WTC11 (cell line): ENCODE measurements around the gene RAPGEF2. TPM values are rescaled to one million over a fixed set of nuclear protein-coding genes. Genes with fewer than 3 reads are reported as not detected.

ENCODE experiments used
- ATAC-seq: fragments of 200-7000 bp; cut with Tn5 transposase; 2 replicates; pipeline ENCODE4 v1.10.0; 2021; ENCODE audit warnings: mild to moderate bottlenecking, moderate library complexity
- CTCF ChIA-PET: fragments of 300-600 bp; sonication (Branson Sonifier 250); formaldehyde crosslinking; loops from one replicate; lab custom pipeline; 2021; ENCODE audit warnings: antibody characterized with exemption; lab: Charles Lee
- POLR2A ChIA-PET: fragments of 350-600 bp; sonication (Branson Sonifier 250); formaldehyde crosslinking; loops from one replicate; lab custom pipeline; 2021; ENCODE audit warnings: antibody characterized with exemption; lab: Charles Lee
- DNase-seq: peaks from one replicate; pipeline ENCODE4 v3.0.0; 2021; ENCODE audit warnings: low spot score
- H3K27ac Mint-ChIP-seq: 2 replicates; pipeline ENCODE4 v1.8.0; 2021; ENCODE audit warnings: mixed read lengths
- H3K27me3 Mint-ChIP-seq: 2 replicates; pipeline ENCODE4 v1.8.0; 2021; ENCODE audit warnings: low read depth, mild to moderate bottlenecking, moderate library complexity, mixed read lengths
- H3K36me3 Mint-ChIP-seq: 2 replicates; pipeline ENCODE4 v1.8.0; 2021; ENCODE audit warnings: mixed read lengths
- H3K4me1 Mint-ChIP-seq: 2 replicates; pipeline ENCODE4 v1.8.0; 2022; ENCODE audit warnings: mixed read lengths
- H3K4me3 Mint-ChIP-seq: 2 replicates; pipeline ENCODE4 v1.8.0; 2021; ENCODE audit warnings: mild to moderate bottlenecking, moderate library complexity, mixed read lengths
- H3K9me3 Mint-ChIP-seq: 2 replicates; pipeline ENCODE4 v1.8.0; 2021; ENCODE audit warnings: mixed read lengths
- CBFB ChIP-seq: sonication (generic); formaldehyde crosslinking; IDR thresholded peaks from 2 replicates; pipeline ENCODE4 v1.8.1; 2022; ENCODE audit warnings: mild to moderate bottlenecking, low read depth, missing genetic modification reagents
- CREM ChIP-seq: sonication (generic); formaldehyde crosslinking; IDR thresholded peaks from 2 replicates; pipeline ENCODE4 v1.8.1; 2022; ENCODE audit warnings: mild to moderate bottlenecking, missing genetic modification reagents, moderate library complexity
- ETV6 ChIP-seq: sonication (generic); formaldehyde crosslinking; IDR thresholded peaks from 2 replicates; pipeline ENCODE4 v1.8.1; 2022; ENCODE audit warnings: mild to moderate bottlenecking, missing genetic modification reagents
- FOXK1 ChIP-seq: sonication (generic); formaldehyde crosslinking; IDR thresholded peaks from 2 replicates; pipeline ENCODE4 v1.8.0; 2022; ENCODE audit warnings: mild to moderate bottlenecking, moderate library complexity, missing genetic modification reagents
- JAZF1 ChIP-seq: fragments of 250-450 bp; sonication (Bioruptor Pico); IDR thresholded peaks from 2 replicates; pipeline ENCODE4 v1.9.0; 2021; ENCODE audit warnings: moderate library complexity, mild to moderate bottlenecking, inconsistent platforms
- JUN ChIP-seq: sonication (generic); formaldehyde crosslinking; IDR thresholded peaks from 2 replicates; pipeline ENCODE4 v1.8.0; 2023; ENCODE audit warnings: mild to moderate bottlenecking, missing genetic modification reagents
- NR1H2 ChIP-seq: sonication (generic); formaldehyde crosslinking; IDR thresholded peaks from 2 replicates; pipeline ENCODE4 v1.9.0; 2021; ENCODE audit warnings: mild to moderate bottlenecking, moderate library complexity, missing genetic modification reagents
- NR2C2 ChIP-seq: sonication (generic); formaldehyde crosslinking; IDR thresholded peaks from 2 replicates; pipeline ENCODE4 v1.8.0; 2022; ENCODE audit warnings: mild to moderate bottlenecking, missing genetic modification reagents
- SOX15 ChIP-seq: fragments of 250-450 bp; sonication (Bioruptor Pico); IDR thresholded peaks from 2 replicates; pipeline ENCODE4 v1.9.0; 2021; ENCODE audit warnings: mild to moderate bottlenecking
- ZNF138 ChIP-seq: sonication (generic); formaldehyde crosslinking; conservative IDR thresholded peaks from 2 replicates; pipeline ENCODE4 v1.8.1; 2022; ENCODE audit warnings: mild to moderate bottlenecking, moderate library complexity, missing genetic modification reagents
- total RNA-seq: library from RNA; stranded (reverse); gene quantifications from 3 replicates; pipeline ENCODE4 v1.2.3, GENCODE V29; 2021
- TF ChIP-seq, protein P1 (sequence below): sonication (generic); formaldehyde crosslinking; IDR thresholded peaks from 2 replicates; pipeline ENCODE4 v1.8.1; 2023; ENCODE audit warnings: mild to moderate bottlenecking, moderate library complexity, missing genetic modification reagents
- TF ChIP-seq, protein P2 (sequence below): sonication (generic); formaldehyde crosslinking; conservative IDR thresholded peaks from 2 replicates; pipeline ENCODE4 v1.8.1; 2023; ENCODE audit warnings: mild to moderate bottlenecking, low read depth, missing genetic modification reagents, moderate library complexity
- TF ChIP-seq, protein P3 (sequence below): sonication (generic); formaldehyde crosslinking; IDR thresholded peaks from 2 replicates; pipeline ENCODE4 v1.8.0; 2022; ENCODE audit warnings: mild to moderate bottlenecking, missing genetic modification reagents
- TF ChIP-seq, protein P4 (sequence below): fragments of 250-450 bp; sonication (Bioruptor Pico); IDR thresholded peaks from 2 replicates; pipeline ENCODE4 v1.9.0; 2021; ENCODE audit warnings: mild to moderate bottlenecking, borderline replicate concordance
- TF ChIP-seq, protein P5 (sequence below): fragments of 250-450 bp; sonication (Bioruptor Pico); conservative IDR thresholded peaks from 2 replicates; pipeline ENCODE4 v1.9.0; 2021; ENCODE audit warnings: mild to moderate bottlenecking

Gene RAPGEF2
- total RNA-seq, 1 experiment from 2014 or later: 40.6 TPM

DNA sequence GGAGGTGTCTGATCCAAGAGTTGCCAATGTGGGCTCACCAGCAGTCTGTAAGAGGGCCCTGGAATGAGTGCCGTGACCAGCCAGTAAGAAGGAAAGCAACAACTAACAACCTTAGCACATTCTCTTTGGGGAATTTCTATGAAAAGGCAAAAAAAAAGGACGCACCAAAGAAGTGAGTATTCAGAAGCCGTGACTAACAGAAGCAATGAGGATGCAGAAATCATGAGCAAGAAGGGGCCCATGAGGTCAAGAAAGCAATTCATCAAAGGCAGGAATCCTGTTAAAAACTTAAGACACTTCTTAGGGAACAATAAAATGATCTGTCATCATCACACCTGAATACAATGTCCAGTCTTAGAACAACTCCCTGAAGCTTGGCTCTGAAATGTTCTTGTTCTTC lies 260.5 kb downstream of the RAPGEF2 start (continued):
- TF ChIP-seq, protein P1, sequence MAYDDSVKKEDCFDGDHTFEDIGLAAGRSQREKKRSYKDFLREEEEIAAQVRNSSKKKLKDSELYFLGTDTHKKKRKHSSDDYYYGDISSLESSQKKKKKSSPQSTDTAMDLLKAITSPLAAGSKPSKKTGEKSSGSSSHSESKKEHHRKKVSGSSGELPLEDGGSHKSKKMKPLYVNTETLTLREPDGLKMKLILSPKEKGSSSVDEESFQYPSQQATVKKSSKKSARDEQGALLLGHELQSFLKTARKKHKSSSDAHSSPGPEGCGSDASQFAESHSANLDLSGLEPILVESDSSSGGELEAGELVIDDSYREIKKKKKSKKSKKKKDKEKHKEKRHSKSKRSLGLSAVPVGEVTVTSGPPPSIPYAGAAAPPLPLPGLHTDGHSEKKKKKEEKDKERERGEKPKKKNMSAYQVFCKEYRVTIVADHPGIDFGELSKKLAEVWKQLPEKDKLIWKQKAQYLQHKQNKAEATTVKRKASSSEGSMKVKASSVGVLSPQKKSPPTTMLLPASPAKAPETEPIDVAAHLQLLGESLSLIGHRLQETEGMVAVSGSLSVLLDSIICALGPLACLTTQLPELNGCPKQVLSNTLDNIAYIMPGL (CRISPR knock-in tag): no peak
- TF ChIP-seq ETV6 (no peak), JUN (CRISPR knock-in tag) (no peak), SOX15 (CRISPR knock-in tag) (no peak), JAZF1 (no peak), NR1H2 (CRISPR knock-in tag) (no peak), ZNF138 (CRISPR knock-in tag) (no peak)
- TF ChIP-seq, protein P2, sequence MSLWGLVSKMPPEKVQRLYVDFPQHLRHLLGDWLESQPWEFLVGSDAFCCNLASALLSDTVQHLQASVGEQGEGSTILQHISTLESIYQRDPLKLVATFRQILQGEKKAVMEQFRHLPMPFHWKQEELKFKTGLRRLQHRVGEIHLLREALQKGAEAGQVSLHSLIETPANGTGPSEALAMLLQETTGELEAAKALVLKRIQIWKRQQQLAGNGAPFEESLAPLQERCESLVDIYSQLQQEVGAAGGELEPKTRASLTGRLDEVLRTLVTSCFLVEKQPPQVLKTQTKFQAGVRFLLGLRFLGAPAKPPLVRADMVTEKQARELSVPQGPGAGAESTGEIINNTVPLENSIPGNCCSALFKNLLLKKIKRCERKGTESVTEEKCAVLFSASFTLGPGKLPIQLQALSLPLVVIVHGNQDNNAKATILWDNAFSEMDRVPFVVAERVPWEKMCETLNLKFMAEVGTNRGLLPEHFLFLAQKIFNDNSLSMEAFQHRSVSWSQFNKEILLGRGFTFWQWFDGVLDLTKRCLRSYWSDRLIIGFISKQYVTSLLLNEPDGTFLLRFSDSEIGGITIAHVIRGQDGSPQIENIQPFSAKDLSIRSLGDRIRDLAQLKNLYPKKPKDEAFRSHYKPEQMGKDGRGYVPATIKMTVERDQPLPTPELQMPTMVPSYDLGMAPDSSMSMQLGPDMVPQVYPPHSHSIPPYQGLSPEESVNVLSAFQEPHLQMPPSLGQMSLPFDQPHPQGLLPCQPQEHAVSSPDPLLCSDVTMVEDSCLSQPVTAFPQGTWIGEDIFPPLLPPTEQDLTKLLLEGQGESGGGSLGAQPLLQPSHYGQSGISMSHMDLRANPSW: no peak
- TF ChIP-seq, protein P3, sequence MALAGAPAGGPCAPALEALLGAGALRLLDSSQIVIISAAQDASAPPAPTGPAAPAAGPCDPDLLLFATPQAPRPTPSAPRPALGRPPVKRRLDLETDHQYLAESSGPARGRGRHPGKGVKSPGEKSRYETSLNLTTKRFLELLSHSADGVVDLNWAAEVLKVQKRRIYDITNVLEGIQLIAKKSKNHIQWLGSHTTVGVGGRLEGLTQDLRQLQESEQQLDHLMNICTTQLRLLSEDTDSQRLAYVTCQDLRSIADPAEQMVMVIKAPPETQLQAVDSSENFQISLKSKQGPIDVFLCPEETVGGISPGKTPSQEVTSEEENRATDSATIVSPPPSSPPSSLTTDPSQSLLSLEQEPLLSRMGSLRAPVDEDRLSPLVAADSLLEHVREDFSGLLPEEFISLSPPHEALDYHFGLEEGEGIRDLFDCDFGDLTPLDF (CRISPR knock-in tag): no peak

DNA sequence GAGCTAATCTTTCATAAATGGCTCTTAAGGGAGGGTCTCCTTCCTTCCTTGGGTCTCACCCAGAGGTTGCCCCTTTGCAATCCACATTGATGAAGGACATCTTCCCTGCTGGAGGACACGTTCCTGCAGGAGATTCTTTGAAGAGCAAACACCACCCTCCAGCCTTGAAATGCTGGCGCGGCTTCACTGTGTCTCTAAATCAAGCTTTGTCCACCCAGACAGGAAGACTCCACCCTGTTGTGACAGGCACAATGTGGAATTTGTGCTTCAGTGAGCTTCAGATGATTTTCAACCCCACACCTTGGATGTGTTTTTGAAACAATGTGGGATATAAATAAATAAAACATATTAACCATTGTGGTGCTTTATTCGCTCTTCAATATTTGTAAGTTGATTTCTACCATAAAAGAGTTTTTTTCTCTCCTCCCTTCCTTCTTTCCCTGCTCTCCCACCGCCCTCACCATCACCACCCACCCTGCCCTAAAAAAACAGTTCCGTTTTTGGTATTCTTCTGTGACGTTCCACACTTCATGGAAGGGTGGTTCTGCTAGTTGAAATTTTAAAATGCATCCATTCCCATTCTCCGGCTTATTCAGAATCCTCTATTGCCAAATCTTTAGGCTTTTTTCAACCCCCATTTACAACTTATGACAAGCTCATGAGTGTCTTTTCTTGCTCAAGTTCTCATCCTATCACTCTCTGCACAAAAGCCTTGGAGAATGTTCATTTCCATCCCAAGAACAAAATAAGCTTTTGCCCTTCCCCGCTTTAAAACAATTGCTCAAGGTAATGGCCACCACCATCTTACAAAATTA lies 264.3 kb downstream of the RAPGEF2 start:
- H3K4me3 Mint-ChIP-seq: no peak overlapping the region
- H3K36me3 Mint-ChIP-seq: peaks cover 11% of the 10 kb centered on the region
- POLR2A ChIA-PET: no interaction called here
- CTCF ChIA-PET: no interaction called here
- peaks cover 4% of the 10 kb centered on the region for H3K27me3 Mint-ChIP-seq
- H3K27ac Mint-ChIP-seq: no peak overlapping the region
- H3K9me3 Mint-ChIP-seq: peaks cover 24% of the 10 kb centered on the region
- ATAC-seq (no peak), DNase-seq (no peak)
- no peaks in the 10 kb centered on the region for H3K4me1 Mint-ChIP-seq
- TF ChIP-seq CREM (CRISPR knock-in tag): no peak
- TF ChIP-seq, protein P4, sequence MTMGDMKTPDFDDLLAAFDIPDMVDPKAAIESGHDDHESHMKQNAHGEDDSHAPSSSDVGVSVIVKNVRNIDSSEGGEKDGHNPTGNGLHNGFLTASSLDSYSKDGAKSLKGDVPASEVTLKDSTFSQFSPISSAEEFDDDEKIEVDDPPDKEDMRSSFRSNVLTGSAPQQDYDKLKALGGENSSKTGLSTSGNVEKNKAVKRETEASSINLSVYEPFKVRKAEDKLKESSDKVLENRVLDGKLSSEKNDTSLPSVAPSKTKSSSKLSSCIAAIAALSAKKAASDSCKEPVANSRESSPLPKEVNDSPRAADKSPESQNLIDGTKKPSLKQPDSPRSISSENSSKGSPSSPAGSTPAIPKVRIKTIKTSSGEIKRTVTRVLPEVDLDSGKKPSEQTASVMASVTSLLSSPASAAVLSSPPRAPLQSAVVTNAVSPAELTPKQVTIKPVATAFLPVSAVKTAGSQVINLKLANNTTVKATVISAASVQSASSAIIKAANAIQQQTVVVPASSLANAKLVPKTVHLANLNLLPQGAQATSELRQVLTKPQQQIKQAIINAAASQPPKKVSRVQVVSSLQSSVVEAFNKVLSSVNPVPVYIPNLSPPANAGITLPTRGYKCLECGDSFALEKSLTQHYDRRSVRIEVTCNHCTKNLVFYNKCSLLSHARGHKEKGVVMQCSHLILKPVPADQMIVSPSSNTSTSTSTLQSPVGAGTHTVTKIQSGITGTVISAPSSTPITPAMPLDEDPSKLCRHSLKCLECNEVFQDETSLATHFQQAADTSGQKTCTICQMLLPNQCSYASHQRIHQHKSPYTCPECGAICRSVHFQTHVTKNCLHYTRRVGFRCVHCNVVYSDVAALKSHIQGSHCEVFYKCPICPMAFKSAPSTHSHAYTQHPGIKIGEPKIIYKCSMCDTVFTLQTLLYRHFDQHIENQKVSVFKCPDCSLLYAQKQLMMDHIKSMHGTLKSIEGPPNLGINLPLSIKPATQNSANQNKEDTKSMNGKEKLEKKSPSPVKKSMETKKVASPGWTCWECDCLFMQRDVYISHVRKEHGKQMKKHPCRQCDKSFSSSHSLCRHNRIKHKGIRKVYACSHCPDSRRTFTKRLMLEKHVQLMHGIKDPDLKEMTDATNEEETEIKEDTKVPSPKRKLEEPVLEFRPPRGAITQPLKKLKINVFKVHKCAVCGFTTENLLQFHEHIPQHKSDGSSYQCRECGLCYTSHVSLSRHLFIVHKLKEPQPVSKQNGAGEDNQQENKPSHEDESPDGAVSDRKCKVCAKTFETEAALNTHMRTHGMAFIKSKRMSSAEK (CRISPR knock-in tag): no peak
- TF ChIP-seq, protein P5, sequence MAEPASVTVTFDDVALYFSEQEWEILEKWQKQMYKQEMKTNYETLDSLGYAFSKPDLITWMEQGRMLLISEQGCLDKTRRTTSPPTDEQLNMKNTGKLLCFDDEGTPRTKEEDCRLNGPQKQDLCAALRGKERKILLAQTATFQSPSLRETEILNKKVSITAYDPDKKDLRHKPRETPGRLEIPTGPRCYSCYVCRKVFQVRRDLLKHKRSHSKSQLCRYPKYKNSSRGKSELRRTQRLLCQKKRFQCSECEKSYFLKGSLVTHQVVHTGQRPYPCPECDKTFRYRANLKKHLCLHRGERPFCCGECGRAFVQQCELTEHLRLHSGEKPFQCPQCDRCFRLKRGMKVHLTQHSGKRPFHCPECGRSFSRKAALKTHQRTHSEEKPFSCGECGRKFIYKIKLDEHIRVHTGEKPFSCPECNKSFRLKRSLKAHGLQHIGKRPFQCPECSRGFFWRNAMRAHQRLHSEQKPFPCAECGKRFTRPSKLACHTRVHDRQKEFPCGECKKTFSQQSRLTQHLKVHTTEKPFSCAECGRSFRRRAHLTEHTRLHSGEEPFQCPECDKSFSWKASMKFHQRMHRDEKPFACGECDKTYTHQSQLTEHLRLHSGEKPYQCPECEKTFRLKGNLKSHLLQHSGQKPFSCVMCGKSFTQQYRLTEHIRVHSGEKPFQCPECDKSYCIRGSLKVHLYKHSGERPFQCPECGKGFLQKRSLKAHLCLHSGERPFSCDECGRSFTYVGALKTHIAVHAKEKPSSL: no peak
- no peak for TF ChIP-seq NR2C2 (CRISPR knock-in tag)
- TF ChIP-seq CBFB (CRISPR knock-in tag): no peak
- TF ChIP-seq FOXK1 (CRISPR knock-in tag): no peak
